ENCODE data around the gene CPNE7. TPM values are rescaled to one million over a fixed set of nuclear protein-coding genes. Genes with fewer than 3 reads are reported as not detected.

CPNE7 gene
- total and polyA plus RNA-seq, 9 of the 15 experiments (the other 6 are each of a cell fraction or from before 2014, with no cell fraction given) = 0.30 to 73.4 (median 32.7) TPM

GRCh38 chr16:89565506-89566372, 9.8 kb upstream of the CPNE7 start (continued):
- TF ChIP-seq ZNF717 (CRISPR knock-in tag; IDR thresholded peaks at IDR 0.05) (peak; percentile 78; the same call in 1 of the 2 replicates), BRD9 (IDR thresholded peaks at IDR 0.05; ENCODE audit: low read depth, partially characterized antibody) (no peak), ZNF274 (IDR thresholded peaks at IDR 0.05; ENCODE audit: borderline replicate concordance, low read depth, low read length) (no peak), NR2C2 (CRISPR knock-in tag; IDR thresholded peaks at IDR 0.05) (no peak), NR2C2 (tag; IDR thresholded peaks at IDR 0.05) (no peak), SRSF7 (optimal IDR thresholded peaks at IDR 0.05; ENCODE audit: low read depth, low read length) (no peak), TCF3 (CRISPR knock-in tag; IDR thresholded peaks at IDR 0.05) (no peak), BHLHE40 (IDR thresholded peaks at IDR 0.05; ENCODE audit: low read length) (peak; percentile 94), JUND (IDR thresholded peaks at IDR 0.05; ENCODE audit: borderline replicate concordance, low read depth, low read length) (no peak), JUND (tag; IDR thresholded peaks at IDR 0.05; ENCODE audit: borderline replicate concordance, low read depth, low read length) (no peak), ZNF592 (IDR thresholded peaks at IDR 0.05) (no peak), ZNF3 (CRISPR knock-in tag; IDR thresholded peaks at IDR 0.05) (no peak), EP400 (IDR thresholded peaks at IDR 0.05) (no peak), ZBTB34 (CRISPR knock-in tag; IDR thresholded peaks at IDR 0.05) (no peak), THRAP3 (IDR thresholded peaks at IDR 0.05; ENCODE audit: borderline replicate concordance) (no peak), SMARCA5 (IDR thresholded peaks at IDR 0.05) (no peak), ZNF609 (CRISPR knock-in tag; IDR thresholded peaks at IDR 0.05; ENCODE audit: borderline replicate concordance) (no peak), TAL1 (IDR thresholded peaks at IDR 0.05) (no peak)

All from K562 (cell line).